NCI-H510A (cell line): Measurements from ENCODE around the gene DARS2.
A peak's percentile ranks its signal among the peaks of the same experiment; 100 is the strongest.
"Not testable (repeated sequence)": the region's sequence is repeated elsewhere in the genome, so short reads cannot be mapped to it uniquely, and the experiment has no call there.

Experiments
- DNase-seq: peaks from one replicate; lab custom pipeline; 2025; lab: John Stamatoyannopoulos, UW

DARS2 gene, protein sequence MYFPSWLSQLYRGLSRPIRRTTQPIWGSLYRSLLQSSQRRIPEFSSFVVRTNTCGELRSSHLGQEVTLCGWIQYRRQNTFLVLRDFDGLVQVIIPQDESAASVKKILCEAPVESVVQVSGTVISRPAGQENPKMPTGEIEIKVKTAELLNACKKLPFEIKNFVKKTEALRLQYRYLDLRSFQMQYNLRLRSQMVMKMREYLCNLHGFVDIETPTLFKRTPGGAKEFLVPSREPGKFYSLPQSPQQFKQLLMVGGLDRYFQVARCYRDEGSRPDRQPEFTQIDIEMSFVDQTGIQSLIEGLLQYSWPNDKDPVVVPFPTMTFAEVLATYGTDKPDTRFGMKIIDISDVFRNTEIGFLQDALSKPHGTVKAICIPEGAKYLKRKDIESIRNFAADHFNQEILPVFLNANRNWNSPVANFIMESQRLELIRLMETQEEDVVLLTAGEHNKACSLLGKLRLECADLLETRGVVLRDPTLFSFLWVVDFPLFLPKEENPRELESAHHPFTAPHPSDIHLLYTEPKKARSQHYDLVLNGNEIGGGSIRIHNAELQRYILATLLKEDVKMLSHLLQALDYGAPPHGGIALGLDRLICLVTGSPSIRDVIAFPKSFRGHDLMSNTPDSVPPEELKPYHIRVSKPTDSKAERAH

DNA sequence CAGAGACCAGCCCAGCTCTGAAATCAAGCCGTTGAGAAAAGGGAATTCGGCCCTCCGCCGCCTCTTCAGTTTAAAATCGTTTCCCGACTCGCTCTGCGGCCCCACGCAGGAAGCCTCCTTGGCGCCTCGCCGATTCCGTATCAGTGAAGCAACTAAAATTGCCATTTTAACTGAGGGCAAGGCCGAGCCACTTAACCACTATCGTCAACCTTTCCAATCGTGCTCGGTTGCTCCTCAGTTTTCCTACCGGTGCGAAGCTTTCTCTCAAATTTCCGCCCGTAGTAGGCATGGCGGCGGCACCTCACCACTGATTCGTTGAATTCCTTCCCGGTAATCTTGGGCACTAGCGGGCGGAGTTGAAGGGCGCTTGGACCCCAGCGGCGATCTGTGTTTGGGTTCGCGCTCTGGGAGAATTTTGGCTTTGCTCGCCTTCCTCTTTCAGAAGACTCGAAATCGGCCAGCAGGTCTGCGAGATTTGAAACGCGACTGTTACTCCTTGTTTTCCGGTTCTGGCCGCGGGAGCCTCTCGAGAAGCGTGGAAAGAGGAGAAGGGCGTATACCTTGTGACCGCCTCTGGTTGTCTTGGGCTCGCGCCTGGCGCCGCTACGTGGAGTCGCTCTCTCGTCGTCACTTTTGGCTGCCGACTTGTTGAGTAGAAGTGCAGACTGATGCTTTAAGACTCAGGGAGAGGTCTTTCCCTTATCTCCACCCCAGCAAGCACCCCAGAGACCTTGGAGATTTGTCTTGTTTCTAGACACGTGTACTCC is at the start of gene DARS2, which contains the start of gene CENPL:
TSS of gene DARS2 (plus strand) at position 359 of the 767 bp plus-strand sequence. CDS start 557 bp downstream, outside the sequence.
TSS of gene CENPL (minus strand) at position 569 of the 767 bp plus-strand sequence. CDS start 13,584 bp downstream, outside the sequence.
- peak; percentile 97 for DNase-seq

DNA sequence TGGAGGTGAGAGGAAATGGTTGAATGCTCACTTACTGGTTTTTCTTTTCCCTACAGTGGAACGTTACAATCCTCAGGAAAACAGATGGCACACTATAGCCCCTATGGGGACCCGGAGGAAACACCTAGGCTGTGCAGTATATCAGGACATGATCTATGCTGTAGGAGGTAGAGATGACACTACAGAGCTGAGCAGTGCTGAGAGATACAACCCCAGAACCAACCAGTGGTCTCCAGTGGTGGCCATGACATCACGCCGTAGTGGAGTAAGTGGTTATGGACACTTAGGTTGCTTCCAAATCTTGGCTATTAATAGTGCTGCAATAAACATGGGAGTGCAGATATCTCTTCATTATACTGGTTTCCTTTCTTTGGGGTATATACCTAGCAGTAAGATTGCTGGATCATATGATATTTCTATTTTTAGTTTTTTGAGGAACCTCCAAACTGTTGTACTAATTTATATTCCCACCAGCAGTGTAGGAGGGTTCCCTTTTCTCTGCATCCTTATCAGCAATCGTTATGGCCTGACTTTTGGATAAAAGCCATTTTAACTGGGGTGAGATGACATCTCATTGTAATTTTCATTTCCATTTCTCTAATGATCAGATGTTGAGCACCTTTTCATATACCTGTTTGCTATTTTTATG is 48.8 kb upstream of the DARS2 start:
- no peak for DNase-seq

DNA sequence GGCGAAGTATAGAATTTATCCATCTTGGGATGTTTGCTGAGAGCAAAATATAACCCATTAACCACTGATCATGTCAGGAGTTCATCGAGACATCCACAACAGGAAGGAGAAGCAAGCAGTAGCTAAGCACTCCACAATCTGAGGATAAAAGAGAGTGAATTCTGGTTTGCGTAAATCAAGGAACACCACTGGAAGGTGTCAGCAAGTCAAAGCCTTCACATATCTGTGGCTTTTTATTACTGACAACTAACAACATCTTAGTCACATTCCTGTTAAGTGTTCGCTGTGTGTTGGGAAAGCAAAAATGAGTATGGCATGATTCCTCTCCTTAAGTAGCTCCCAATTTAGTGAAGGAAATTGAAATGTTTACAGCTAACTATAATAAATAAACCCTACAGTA is 44.5 kb upstream of the DARS2 start:
- DNase-seq = no peak

DNA sequence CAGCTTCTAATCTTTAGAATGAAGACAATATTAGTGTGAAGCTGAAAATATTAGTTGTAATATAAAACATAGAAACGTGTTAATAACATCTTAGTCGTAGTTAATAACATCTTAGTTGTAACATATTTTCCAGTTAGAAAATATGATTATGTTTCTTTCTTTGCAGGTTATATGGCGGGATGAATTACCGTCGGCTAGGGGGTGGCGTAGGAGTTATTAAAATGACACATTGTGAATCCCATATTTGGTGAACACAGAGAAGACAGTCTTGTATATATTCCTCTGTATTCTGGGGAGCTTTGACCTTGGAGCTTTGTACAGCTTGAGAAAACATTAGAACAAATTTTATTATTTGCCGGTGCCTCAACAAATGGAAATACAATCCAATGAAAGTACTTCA is 39.5 kb upstream of the DARS2 start:
- DNase-seq = no peak

DNA sequence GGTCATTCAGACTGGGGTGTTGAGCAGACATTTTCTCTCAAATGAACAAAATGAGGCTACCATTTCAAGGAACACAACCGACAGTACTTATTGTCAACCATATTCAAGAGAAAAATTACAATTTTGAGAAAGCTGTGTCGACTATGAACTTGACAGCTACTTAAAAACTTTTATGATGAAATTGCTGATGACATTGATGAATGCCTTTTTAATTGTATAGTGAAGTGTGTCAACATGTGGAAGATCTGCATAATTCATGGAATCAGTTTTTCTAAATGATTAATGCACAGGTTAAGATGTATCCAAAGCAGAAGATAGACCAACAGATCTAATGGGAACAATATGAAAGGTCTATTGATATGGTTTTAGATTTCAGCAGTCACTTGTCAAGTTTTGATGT is 34.6 kb upstream of the DARS2 start:
- no peak for DNase-seq

DNA sequence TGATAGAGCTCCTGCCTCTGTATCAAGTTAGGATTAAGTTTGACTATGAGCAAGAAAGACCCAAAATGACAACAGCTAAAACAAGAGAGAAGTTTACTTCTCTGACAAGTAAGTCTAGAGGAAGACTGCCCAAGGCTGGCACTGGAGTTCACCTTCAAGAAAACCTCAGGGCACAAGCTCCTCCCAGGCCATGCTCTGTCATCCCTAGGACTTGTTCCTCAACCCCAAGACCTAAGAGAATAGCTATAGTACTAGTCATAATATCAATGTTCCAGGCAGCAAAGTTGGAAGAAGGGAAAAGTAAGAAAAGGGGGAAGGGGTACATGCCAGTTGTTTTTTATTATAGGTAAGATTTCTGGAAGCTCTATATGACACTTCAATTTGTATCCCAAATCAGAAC is 26.4 kb upstream of the DARS2 start:
- no peak for DNase-seq

DNA sequence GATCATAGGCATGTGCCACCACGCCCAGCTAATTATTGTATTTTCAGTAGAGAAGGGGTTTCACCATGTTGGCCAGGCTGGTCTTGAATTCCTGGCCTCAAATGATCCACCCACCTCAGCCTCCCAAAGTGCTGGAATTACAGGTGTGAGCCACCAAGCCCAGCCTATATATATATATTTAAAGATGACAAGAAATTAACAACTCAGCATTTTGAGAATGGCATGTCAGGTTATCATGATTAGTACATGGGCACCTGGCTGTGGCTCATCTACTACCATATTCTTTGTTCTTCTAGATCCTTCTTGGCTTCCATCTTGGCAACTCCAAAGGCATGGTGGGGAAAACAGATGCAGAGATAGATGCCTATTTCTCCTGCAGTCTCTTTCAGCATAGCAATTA is 24.5 kb upstream of the DARS2 start:
- DNase-seq = not testable (repeated sequence)

DNA sequence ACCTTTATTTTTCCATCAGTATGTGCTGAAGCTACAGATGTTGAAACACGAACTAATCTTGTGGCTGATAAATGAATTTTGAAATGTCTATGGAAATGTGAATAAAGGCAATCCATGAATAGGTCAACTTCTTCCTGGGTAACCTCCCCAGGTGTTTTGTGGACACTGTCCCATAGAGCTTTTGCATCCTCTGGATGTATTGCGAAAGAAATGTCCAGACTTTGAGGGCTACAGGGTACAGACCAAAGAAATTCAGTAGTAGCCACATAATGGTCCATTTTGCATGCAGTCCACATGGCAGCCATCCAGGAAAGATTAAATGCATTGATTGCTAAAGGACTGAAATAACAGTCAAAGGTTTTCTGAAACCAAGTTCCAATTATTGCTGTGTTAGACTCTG is 21.5 kb upstream of the DARS2 start:
- DNase-seq = no peak

DNA sequence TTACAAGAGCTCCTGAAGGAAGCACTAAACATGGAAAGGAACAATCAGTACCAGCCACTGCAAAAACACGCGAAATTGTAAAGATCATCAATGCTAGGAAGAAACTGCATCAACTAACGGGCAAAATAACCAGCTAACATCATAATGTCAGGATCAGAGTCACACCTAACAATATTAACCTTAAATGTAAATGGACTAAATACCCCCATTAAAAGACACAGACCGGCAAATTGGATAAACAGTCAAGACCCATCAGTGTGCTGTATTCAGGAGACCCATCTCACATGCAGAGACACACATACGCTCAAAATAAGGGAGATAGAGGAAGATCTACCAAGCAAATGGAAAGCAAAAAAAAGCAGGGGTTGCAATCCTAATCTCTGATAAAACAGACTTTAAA is 10.8 kb upstream of the DARS2 start:
- DNase-seq = not testable (repeated sequence)

DNA sequence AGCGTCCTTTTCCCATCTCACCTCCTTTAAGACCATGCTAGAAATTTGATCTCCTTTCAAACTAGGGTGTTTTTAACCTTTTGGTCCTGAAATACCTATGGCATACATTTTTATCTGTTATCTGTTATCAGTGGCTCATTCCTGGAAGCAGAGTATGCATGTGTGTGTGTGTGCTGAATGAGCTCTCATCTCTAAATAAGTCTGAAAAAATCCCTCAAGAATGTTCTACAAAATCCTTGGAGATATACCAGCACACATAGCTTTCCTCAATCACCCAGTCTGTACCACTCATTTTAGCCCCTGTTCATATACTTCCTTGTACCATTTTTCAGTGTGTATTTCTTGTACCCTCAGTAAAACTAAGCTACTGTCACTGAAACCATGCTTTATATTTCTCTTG is 6.0 kb upstream of the DARS2 start:
- no peak for DNase-seq

DNA sequence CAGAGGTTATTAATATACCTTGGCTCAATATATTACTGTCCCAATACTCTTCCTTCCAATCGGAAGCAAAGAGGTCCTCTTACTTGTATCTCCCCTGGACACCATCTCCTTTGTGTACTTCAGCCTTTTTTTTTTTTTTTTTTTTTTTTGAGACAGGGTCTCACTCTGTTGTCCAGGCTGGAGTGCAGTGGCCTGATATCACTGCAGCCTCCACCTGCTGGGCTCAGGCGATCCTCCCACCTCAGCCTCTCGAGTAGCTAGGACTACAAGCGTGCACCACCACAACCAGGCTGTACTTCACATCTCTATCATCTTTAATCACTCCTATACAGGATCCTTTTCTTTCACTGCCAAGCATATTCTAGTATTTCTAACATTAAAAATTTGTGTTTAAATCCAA is 2.8 kb upstream of the DARS2 start:
- DNase-seq = no peak

DNA sequence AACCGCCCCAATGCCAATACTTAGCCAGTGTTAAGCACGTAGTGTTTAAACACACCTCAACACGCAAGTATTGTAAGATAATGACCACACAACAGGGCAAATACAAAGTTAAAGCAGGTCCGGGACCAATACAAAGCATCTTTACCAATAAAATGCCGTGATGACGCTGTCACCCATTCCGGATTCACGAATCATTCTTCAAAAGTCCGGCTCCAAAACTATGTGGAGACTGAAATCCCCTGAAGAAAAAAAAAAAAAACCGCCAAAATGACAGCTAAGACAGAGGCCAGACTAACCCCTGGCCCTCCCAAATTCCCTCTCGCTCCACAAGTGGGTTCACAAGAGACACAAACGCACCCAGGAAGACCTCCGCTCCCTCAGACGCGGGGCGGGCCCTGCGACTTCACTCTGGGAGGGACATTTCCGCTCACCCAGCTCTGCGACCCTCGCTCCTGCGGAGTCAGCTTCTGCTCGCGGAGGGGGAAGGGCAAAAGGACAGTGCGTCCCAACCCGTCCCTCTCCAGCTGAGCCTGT is 625 bp upstream of the DARS2 start:
- DNase-seq = no peak

DNA sequence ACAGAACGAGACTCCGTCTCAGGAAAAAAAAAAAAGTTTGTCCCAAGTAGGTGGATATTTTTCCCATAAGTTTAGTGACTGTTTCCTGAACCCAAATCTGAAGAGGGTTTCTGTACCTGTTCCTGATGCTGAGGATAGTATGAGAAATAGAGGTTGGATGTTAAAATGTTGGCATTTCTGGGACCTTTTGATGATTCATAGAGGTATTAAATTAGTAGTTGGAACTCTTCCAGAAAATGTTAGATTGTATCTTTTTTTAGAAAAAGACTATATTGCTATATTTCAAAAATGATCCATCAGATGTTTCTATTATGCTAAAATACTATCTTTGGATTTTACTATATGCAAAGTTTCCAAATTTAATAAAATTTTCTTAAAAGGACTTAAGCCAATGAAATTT is 3.1 kb downstream of the DARS2 start:
- no peak for DNase-seq

DNA sequence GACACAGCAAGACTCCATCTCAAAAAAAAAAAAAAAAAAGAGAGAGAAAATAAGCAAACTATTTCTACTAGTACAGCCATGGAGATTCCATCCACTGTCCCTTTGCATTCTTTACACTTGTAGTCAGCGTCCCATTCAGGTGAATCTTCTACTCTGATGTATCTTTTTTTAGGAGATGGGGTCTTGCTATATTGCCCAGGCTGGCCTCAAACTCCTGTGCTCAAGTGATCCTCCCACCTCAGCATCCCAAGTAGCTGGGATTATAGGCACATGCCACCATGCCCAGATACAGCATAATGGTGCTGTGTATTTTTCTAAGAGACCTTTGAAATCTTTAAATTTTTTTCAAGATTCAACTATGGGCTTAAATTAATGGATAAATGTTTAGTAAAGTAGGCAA is 8.3 kb downstream of the DARS2 start:
- DNase-seq = no peak

DNA sequence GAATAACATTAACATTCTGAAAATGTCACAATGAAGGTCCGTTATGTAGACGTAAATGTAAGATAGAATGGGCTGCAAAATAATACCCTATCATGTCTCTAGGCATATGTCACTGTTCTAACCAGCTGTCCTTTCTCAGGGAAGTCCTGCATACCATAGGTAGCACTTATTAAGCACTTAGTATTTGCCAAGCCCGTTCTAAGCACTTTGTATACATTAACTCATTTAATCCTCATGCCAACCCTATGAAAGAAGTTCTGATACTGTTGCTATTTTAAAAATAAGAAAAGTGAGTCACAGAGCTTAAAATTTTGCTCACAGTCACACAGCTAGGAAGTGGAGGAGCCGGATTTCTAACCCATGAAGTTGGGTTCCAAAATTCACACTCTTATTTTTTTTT is 27.6 kb downstream of the DARS2 start:
- no peak for DNase-seq

DNA sequence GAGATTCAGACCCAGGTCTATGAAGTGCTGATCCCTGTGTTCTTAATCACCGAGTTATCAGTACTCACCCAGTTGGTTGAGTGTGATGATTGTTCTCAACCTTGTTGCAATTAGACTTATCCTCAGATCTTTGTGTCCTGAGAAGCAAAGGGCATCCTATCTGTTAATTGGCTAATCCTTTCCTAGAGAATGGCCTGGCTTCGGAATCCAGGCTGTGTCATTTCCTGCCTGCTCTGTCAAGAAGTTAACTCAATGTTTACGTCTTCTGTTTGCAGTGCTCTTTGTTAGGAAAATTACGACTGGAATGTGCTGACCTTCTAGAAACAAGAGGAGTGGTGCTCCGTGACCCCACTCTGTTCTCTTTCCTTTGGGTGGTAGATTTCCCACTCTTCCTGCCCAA is 28.6 kb downstream of the DARS2 start:
- DNase-seq = no peak

DNA sequence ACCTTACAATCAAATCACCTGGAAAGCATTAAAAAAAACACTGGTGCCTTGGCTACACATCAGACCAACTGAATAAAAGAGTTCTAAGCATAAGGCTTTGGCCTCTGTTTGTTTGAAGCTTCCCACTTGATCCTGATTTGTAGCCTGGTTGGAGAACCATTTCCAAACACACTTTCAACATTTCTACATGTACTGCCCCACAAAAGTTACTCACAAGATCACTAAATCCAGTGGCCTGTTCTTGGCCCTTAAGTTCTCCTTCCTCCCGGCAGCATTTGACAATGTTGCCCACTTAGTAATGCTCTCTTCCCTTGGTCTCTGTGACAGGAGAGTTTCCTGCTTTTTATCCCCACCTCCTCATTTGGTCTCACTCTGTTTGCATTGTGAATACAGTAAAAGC is 31.5 kb downstream of the DARS2 start:
- DNase-seq = no peak

DNA sequence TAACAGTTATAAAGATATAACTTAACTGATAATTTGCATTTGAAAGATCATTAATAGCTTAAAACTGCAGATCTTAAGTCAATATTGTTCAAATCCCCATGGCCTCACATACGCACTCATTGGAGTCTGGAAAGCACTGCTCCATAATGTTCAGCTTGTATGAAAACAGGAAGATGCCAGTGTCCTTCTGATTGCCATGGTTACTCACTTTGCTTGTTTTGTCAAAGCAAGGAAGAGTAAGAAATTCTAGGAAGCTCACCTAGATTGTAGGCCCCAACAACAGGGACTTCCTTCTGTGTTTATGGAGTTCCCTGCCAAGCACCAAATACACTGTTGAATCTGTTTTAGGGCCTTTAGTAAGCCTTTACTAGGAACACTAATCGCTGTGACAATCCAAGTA is 32.4 kb downstream of the DARS2 start:
- DNase-seq = no peak

DNA sequence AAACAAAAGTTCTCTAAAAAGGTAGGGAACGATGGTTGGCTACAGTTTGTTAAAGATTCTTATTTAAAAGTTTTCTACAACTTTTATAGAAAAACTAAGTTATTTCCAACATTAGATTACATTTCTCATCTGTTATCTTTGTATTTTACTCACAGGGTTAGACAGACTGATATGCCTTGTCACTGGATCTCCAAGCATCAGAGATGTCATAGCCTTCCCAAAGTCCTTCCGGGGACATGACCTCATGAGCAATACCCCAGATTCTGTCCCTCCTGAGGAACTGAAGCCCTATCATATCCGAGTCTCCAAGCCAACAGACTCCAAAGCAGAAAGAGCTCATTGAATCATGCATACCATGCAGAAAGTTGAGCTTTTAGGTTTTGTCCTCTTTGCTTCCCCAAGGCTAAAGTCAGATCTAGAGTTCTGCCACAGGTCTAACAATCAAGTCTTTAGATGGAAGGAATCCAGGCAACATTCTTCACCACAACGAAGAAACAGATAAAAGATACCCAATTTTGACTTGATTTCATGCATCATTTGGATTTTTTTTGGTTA is 33.0 kb downstream of the DARS2 start:
- no peak for DNase-seq

DNA sequence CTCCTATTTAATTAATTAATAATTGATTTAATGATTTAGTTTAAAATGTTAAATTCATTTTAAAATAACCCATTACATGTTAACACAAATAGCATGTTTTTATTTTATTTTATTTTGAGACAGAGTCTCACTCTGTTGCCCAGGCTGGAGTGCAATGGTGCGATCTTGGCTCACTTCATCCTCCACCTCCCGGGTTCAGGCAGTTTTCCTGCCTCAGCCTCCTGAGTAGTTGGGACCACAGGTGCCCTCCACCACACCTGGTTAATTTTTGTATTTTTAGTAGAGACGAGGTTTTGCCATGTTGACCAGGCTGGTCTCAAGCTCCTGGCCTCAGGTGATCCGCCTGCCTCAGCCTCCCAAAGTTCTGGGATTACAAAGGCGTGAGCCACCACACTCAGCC is 35.1 kb downstream of the DARS2 start:
- not testable (repeated sequence) for DNase-seq

DNA sequence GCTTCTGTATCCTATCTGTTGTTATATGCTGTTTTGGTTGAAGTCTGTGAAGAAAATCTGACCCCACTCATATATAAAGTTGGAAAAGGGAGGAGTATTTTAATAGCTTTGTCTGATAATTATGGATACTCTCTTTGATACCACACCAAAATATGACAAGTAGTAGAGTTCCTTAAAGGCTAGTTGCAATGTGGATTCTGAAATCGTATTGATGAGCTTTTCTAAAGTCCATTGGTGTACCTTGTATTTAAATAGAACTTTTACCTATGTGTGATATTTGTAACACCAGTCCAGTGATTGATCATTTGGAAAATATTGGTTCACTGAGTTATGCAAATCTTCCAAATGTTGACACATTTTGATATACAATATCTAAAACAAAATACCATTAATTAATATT is 35.6 kb downstream of the DARS2 start:
- DNase-seq = no peak

DNA sequence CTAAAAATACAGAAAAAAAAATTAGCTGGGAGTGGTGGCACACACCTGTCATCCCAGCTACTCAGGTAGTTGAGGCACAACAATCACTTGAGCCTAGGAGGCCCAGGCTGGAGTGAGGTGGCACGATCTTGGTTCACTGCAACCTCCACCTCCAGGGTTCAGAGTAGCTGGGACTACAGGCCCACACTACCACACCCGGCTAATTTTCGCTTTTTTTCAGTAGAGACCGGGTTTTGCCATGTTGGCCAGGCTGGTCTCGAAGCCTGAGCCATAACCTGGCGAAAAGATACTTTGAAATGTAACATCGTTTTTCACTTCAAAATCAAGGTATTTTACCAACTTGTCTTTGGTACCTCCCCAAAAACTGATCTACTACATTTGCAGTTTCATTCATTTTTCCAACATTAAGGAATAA is 37.3 kb downstream of the DARS2 start:
- DNase-seq = no peak
